HepG2 (cell line): ENCODE data around the gene PFDN2. TPM values are rescaled to one million over a fixed set of nuclear protein-coding genes. Genes with fewer than 3 reads are reported as not detected.

Experiments used
- FOXA1 ChIP-seq, 2 experiments: fragments of 450-650 bp in 1 of 2; sonication (generic) in 1 of 2; formaldehyde crosslinking in 1 of 2; IDR thresholded peaks; 2 replicates each; pipeline versions ENCODE4 v1.4.0 to v1.6.1; 2016 to 2020; ENCODE audit warnings: missing genetic modification reagents in 1 of 2
- HDAC2 ChIP-seq: sonication (generic); formaldehyde crosslinking; IDR thresholded peaks from 2 replicates; pipeline ENCODE4 v1.4.0; 2020; ENCODE audit warnings: missing genetic modification reagents
- HMGXB3 ChIP-seq: sonication (generic); formaldehyde crosslinking; IDR thresholded peaks from 2 replicates; pipeline ENCODE4 v1.4.0; 2020; ENCODE audit warnings: missing genetic modification reagents, borderline replicate concordance
- PITX1 ChIP-seq: sonication (generic); formaldehyde crosslinking; IDR thresholded peaks from 2 replicates; pipeline ENCODE4 v1.5.1; 2020; ENCODE audit warnings: mild to moderate bottlenecking, missing genetic modification reagents
- SRSF1 ChIP-seq: fragments of 200-400 bp; formaldehyde crosslinking; optimal IDR thresholded peaks from 2 replicates; pipeline ENCODE3; 2017; ENCODE audit warnings: mild to moderate bottlenecking, low read depth, low read length, moderate library complexity
- THYN1 ChIP-seq: sonication (generic); formaldehyde crosslinking; IDR thresholded peaks from 2 replicates; pipeline ENCODE4 v1.8.1; 2023; ENCODE audit warnings: low read depth, mild to moderate bottlenecking, moderate library complexity, missing genetic modification reagents, borderline replicate concordance
- ZBTB40 ChIP-seq, 2 experiments: fragments of 450-650 bp in 1 of 2; sonication (generic) in 1 of 2; formaldehyde crosslinking in 1 of 2; IDR thresholded peaks; 2 replicates each; pipeline versions ENCODE4 v1.6.1 to v1.8.0; 2016 to 2022; ENCODE audit warnings: antibody characterized with exemption in 1 of 2, mild to moderate bottlenecking in 1 of 2, missing genetic modification reagents in 1 of 2
- ZNF234 ChIP-seq: sonication (generic); formaldehyde crosslinking; conservative IDR thresholded peaks from 2 replicates; pipeline ENCODE4 v1.5.1; 2020; ENCODE audit warnings: mild to moderate bottlenecking, missing genetic modification reagents
- ZNF331 ChIP-seq: sonication (generic); formaldehyde crosslinking; IDR thresholded peaks from 2 replicates; pipeline ENCODE4 v1.4.0; 2020; ENCODE audit warnings: missing genetic modification reagents
- polyA plus RNA-seq, 8 experiments: library from polyadenylated mRNA; depleted of rRNA in 3 of 8; stranded (reverse) in 7 of 8; unstranded in 1 of 8; fragments of >200 nt; fragmentation: Illumina TruSeq in 4 of 8; extraction: Trizol in 4 of 8; gene quantifications; 2 replicates each; pipeline versions ENCODE4 v1.2.1 to v1.2.3, GENCODE V29; 2011 to 2016; ENCODE audit warnings: low read depth in 4 of 8, missing spikeins in 1 of 8, mixed read lengths in 1 of 8; ENCODE audit not compliant: insufficient read depth in 1 of 8
- total RNA-seq, 5 experiments: library from RNA; depleted of rRNA; stranded (reverse); fragments of >200 nt; fragmentation: Illumina TruSeq; extraction: Trizol; gene quantifications; 2 replicates each; pipeline ENCODE4 v1.2.3, GENCODE V29; 2016; ENCODE audit warnings: low read depth in 1 of 5
- TF ChIP-seq, protein P1 (sequence below): sonication (generic); formaldehyde crosslinking; IDR thresholded peaks from 2 replicates; pipeline ENCODE4 v1.4.0; 2020; ENCODE audit warnings: missing genetic modification reagents

The PFDN2 gene
- total and polyA plus RNA-seq, 2 of the 13 experiments (the other 11 are each of a cell fraction or from before 2014, with no cell fraction given): 62.6 to 63.6 TPM

DNA sequence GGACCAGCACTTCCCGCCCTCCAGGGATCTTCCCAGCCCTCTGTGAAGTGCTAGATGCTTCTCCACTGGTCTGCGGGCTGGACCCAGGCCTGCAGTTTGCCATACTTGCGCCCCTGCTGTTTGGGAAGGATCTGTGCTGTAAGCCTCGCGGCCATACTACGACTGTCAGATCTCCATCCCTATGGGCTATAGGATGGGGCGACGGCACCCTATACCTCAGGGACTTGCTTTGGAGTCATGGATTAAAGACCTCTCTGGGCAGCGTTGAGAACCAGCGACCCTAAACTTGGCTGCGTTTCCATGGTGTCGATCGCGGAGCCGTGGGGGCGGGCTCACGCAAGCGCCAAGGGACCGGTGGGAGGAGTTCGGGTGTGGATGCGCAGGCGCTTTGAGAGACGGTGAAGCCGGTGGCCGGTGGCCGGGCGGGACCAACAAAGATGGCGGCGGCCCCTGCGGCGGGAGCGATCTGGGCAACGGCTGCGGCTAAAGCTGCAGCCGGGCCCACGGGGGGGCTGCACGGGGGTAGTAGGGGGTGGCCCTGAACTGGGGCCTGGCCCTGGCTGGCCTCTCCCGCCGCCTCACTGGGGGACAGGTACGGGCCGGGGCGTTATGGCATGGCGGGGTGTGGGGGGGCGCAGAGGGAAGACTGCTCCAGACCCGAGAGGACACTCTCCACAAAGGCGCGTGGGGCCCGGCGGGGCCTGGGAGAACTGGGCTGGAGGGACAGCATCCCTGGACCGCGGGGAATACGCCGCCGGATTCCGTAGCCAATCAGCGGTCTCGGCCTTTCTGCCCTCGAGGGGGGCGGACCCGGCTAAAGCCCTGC, 41.5 kb upstream of the PFDN2 start, which contains the start of gene USP21 (continued):
- TF ChIP-seq ZBTB40 (IDR thresholded peaks at IDR 0.05): no peak
- TF ChIP-seq ZBTB40 (CRISPR knock-in tag; IDR thresholded peaks at IDR 0.05): no peak
- TF ChIP-seq SRSF1: no peak
- 0 out of 2 replicates have a peak, but pooled peaks have one; percentile 11 for TF ChIP-seq HDAC2
- TF ChIP-seq, protein P1, sequence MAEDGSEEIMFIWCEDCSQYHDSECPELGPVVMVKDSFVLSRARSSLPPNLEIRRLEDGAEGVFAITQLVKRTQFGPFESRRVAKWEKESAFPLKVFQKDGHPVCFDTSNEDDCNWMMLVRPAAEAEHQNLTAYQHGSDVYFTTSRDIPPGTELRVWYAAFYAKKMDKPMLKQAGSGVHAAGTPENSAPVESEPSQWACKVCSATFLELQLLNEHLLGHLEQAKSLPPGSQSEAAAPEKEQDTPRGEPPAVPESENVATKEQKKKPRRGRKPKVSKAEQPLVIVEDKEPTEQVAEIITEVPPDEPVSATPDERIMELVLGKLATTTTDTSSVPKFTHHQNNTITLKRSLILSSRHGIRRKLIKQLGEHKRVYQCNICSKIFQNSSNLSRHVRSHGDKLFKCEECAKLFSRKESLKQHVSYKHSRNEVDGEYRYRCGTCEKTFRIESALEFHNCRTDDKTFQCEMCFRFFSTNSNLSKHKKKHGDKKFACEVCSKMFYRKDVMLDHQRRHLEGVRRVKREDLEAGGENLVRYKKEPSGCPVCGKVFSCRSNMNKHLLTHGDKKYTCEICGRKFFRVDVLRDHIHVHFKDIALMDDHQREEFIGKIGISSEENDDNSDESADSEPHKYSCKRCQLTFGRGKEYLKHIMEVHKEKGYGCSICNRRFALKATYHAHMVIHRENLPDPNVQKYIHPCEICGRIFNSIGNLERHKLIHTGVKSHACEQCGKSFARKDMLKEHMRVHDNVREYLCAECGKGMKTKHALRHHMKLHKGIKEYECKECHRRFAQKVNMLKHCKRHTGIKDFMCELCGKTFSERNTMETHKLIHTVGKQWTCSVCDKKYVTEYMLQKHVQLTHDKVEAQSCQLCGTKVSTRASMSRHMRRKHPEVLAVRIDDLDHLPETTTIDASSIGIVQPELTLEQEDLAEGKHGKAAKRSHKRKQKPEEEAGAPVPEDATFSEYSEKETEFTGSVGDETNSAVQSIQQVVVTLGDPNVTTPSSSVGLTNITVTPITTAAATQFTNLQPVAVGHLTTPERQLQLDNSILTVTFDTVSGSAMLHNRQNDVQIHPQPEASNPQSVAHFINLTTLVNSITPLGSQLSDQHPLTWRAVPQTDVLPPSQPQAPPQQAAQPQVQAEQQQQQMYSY (CRISPR knock-in tag): no peak
- no peak for TF ChIP-seq THYN1 (CRISPR knock-in tag)
- 0 out of 2 replicates have a peak, but pooled peaks have one; percentile 23 for TF ChIP-seq PITX1
- no peak for TF ChIP-seq ZNF331 (CRISPR knock-in tag)
- no peak for TF ChIP-seq HMGXB3 (CRISPR knock-in tag)
- TF ChIP-seq FOXA1 (IDR thresholded peaks at IDR 0.05): no peak
- no peak for TF ChIP-seq FOXA1 (CRISPR knock-in tag; IDR thresholded peaks at IDR 0.05)
- no peak for TF ChIP-seq ZNF234 (CRISPR knock-in tag)
